ENCODE data around the gene MSLN.
"Not testable (repeated sequence)": the region's sequence is repeated elsewhere in the genome, so short reads cannot be mapped to it uniquely, and the experiment has no call there.

GRCh38 chr16:742894-743293 is 17.6 kb upstream of the MSLN start:
- not testable (repeated sequence) for TF ChIP-seq POLR2A (IDR thresholded peaks at IDR 0.05)
- TF ChIP-seq, protein P1, sequence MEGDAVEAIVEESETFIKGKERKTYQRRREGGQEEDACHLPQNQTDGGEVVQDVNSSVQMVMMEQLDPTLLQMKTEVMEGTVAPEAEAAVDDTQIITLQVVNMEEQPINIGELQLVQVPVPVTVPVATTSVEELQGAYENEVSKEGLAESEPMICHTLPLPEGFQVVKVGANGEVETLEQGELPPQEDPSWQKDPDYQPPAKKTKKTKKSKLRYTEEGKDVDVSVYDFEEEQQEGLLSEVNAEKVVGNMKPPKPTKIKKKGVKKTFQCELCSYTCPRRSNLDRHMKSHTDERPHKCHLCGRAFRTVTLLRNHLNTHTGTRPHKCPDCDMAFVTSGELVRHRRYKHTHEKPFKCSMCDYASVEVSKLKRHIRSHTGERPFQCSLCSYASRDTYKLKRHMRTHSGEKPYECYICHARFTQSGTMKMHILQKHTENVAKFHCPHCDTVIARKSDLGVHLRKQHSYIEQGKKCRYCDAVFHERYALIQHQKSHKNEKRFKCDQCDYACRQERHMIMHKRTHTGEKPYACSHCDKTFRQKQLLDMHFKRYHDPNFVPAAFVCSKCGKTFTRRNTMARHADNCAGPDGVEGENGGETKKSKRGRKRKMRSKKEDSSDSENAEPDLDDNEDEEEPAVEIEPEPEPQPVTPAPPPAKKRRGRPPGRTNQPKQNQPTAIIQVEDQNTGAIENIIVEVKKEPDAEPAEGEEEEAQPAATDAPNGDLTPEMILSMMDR (IDR thresholded peaks at IDR 0.05): not testable (repeated sequence)

Data from uterus (tissue), 2 donors.